Measurements from ENCODE around the gene CELSR1.

Gene CELSR1

GRCh38 chr22:46537225-46537945 lies at the start of gene CELSR1:
Gene CELSR1 (minus strand): TSS chr22:46537620. CDS start chr22:46537170, 450 bp downstream.
- DNase-seq: no peak

- DNase-seq: no peak
Observed at GRCh38 chr22:46587061-46587460, 49.6 kb upstream of the CELSR1 start.

- DNase-seq: no peak
Observed at GRCh38 chr22:46586531-46587011, 49.2 kb upstream of the CELSR1 start.

- DNase-seq: no peak
Observed at GRCh38 chr22:46586123-46586519, 48.7 kb upstream of the CELSR1 start.

- DNase-seq: no peak
Observed at GRCh38 chr22:46585340-46586122, 48.1 kb upstream of the CELSR1 start.

GRCh38 chr22:46584081-46584921 lies 46.9 kb upstream of the CELSR1 start:
- DNase-seq: no peak

- DNase-seq: no peak
Observed at GRCh38 chr22:46583571-46583970, 46.2 kb upstream of the CELSR1 start.

- no peak for DNase-seq
Observed at GRCh38 chr22:46582281-46582933, 45.0 kb upstream of the CELSR1 start.

- DNase-seq: no peak
Observed at GRCh38 chr22:46581538-46582244, 44.3 kb upstream of the CELSR1 start.

- DNase-seq: no peak
Observed at GRCh38 chr22:46580940-46581537, 43.6 kb upstream of the CELSR1 start.

GRCh38 chr22:46579751-46580449 lies 42.5 kb upstream of the CELSR1 start:
- no peak for DNase-seq

GRCh38 chr22:46578824-46579561 lies 41.6 kb upstream of the CELSR1 start:
- peak in 2 of 14 donors; percentile 30 to 42 for DNase-seq

GRCh38 chr22:46578251-46578823 lies 40.9 kb upstream of the CELSR1 start:
- DNase-seq: no peak

- peak in 1 of 14 donors; percentile 37 for DNase-seq
Observed at GRCh38 chr22:46577368-46578249, 40.2 kb upstream of the CELSR1 start.

- peak in 3 of 14 donors; percentile 38 to 63 (median 56) for DNase-seq
Observed at GRCh38 chr22:46576556-46577367, 39.3 kb upstream of the CELSR1 start.

GRCh38 chr22:46575911-46576555 lies 38.6 kb upstream of the CELSR1 start:
- no peak for DNase-seq
